HCT116 (cell line): ENCODE data around the gene DDOST. TPM values are rescaled to one million over a fixed set of nuclear protein-coding genes. Genes with fewer than 3 reads are reported as not detected.

Source experiments
- ATAC-seq: fragments of 200-7000 bp; cut with Tn5 transposase; 2 replicates; pipeline ENCODE4 v1.9.1; 2020; ENCODE audit warnings: mild to moderate bottlenecking, moderate library complexity
- BruUV-seq: library from RNA; stranded (reverse); fragments of 400-500 nt; replicated peaks from 2 replicates; lab custom pipeline; 2021; lab: Mats Ljungman, UMichigan
- CTCF ChIA-PET: fragments of 300-600 bp; sonication (Branson Sonifier 250); formaldehyde crosslinking; loops from one replicate; lab custom pipeline; 2021; ENCODE audit warnings: antibody characterized with exemption; lab: Charles Lee
- POLR2A ChIA-PET: fragments of 300-600, 350-600 bp; sonication (Branson Sonifier 250); formaldehyde crosslinking; loops from one replicate; lab custom pipeline; 2021; ENCODE audit warnings: antibody characterized with exemption; lab: Charles Lee
- RAD21 ChIA-PET, 2 experiments: fragments of 300-600 bp; sonication (Branson Sonifier 250); formaldehyde crosslinking; loops; one replicate each; lab custom pipeline; 2023; ENCODE audit warnings: low total read pairs in 2 of 2; ENCODE audit not compliant: uncharacterized antibody in 2 of 2, unreplicated experiment in 2 of 2, low non-redundant PET in 1 of 2; lab: Charles Lee
- DNase-seq: peaks from one replicate; pipeline ENCODE4 v3.0.0-alpha.2; 2010; ENCODE audit warnings: low read depth, low spot score
- H2AFZ ChIP-seq: fragments of 200-600 bp; shearing (Covaris generic), sonication (generic); 2 replicates; pipeline ENCODE4 v1.6.1; 2017; ENCODE audit warnings: low read depth, mixed run types, mixed read lengths, antibody characterized with exemption, low read length; ENCODE audit not compliant: poor library complexity, severe bottlenecking
- H3K27ac ChIP-seq: 2 replicates; pipeline ENCODE4 v1.5.1; 2012; ENCODE audit warnings: low read depth, low read length
- H3K27me3 ChIP-seq: fragments of 200-600 bp; sonication (generic); 2 replicates; pipeline ENCODE4 v1.6.1; 2016; ENCODE audit warnings: mixed run types, low read length, mixed read lengths; ENCODE audit not compliant: insufficient read depth
- H3K36me3 ChIP-seq, 2 experiments: fragments of 200-500 bp in 1 of 2; fragments of 200-600 bp in 1 of 2; sonication (Bioruptor generic) in 1 of 2; sonication (generic) in 1 of 2; 2 replicates each; pipeline versions ENCODE4 v1.5.1 to v1.6.1; 2014 to 2016; ENCODE audit warnings: low read length in 2 of 2, inconsistent platforms in 1 of 2, mixed read lengths in 1 of 2, mixed run types in 1 of 2; ENCODE audit not compliant: insufficient read depth in 2 of 2, control insufficient read depth in 1 of 2
- H3K4me1 ChIP-seq, 2 experiments: fragments of 200-600 bp in 1 of 2; sonication (generic) in 1 of 2; 2 replicates each; pipeline versions ENCODE4 v1.5.1 to v1.6.1; 2012 to 2017; ENCODE audit warnings: low read length in 2 of 2, inconsistent platforms in 1 of 2, mild to moderate bottlenecking in 1 of 2, mixed read lengths in 1 of 2, mixed run types in 1 of 2, moderate library complexity in 1 of 2; ENCODE audit not compliant: insufficient read depth in 2 of 2, control insufficient read depth in 1 of 2
- H3K4me2 ChIP-seq: fragments of 200-600 bp; sonication (generic); 2 replicates; pipeline ENCODE4 v1.6.1; 2017; ENCODE audit warnings: mixed run types, low read length, mixed read lengths
- H3K4me3 ChIP-seq, 2 experiments: fragments of 200-600 bp in 1 of 2; sonication (generic) in 1 of 2; replicated peaks in 1 of 2; 2 replicates each; pipeline ENCODE4 v1.5.1; 2011 to 2016; ENCODE audit warnings: low read length in 2 of 2, control low read depth in 1 of 2, low read depth in 1 of 2, mild to moderate bottlenecking in 1 of 2, mixed read lengths in 1 of 2, mixed run types in 1 of 2
- H3K79me2 ChIP-seq: fragments of 200-600 bp; sonication (generic); 2 replicates; pipeline ENCODE4 v1.6.1; 2017; ENCODE audit warnings: mild to moderate bottlenecking, mixed run types, low read length, moderate library complexity, mixed read lengths; ENCODE audit not compliant: insufficient read depth
- H3K9ac ChIP-seq: fragments of 200-600 bp; sonication (generic); 2 replicates; pipeline ENCODE4 v1.6.1; 2016; ENCODE audit warnings: low read length, mixed read lengths
- H3K9me2 ChIP-seq: fragments of 200-600 bp; sonication (generic), shearing (Covaris generic); 2 replicates; pipeline ENCODE4 v1.6.1; 2017; ENCODE audit warnings: mixed run types, mild to moderate bottlenecking, moderate library complexity; ENCODE audit not compliant: insufficient read depth
- H3K9me3 ChIP-seq, 2 experiments: fragments of 200-500 bp in 1 of 2; fragments of 200-600 bp in 1 of 2; sonication (Bioruptor generic) in 1 of 2; sonication (generic) in 1 of 2; 2 replicates each; pipeline ENCODE4 v1.6.1; 2014 to 2017; ENCODE audit warnings: low read length in 2 of 2, mixed read lengths in 2 of 2, inconsistent platforms in 1 of 2, low read depth in 1 of 2, mild to moderate bottlenecking in 1 of 2, mixed run types in 1 of 2, moderate library complexity in 1 of 2; ENCODE audit not compliant: control insufficient read depth in 1 of 2, insufficient read depth in 1 of 2
- H4K20me1 ChIP-seq: fragments of 200-600 bp; sonication (generic), shearing (Covaris generic); 2 replicates; pipeline ENCODE4 v1.6.1; 2017; ENCODE audit warnings: mixed run types, mild to moderate bottlenecking, moderate library complexity; ENCODE audit not compliant: insufficient read depth
- CBX3 ChIP-seq: IDR thresholded peaks from 2 replicates; pipeline ENCODE4 v1.6.1; 2012; ENCODE audit warnings: low read depth
- CTCF ChIP-seq, 3 experiments: fragments of 200-600 bp in 1 of 3; sonication (generic) in 1 of 3; IDR thresholded peaks in 2 of 3; conservative IDR thresholded peaks in 1 of 3; 2 replicates each; pipeline ENCODE4 v1.5.1; 2012 to 2017; ENCODE audit warnings: low read depth in 2 of 3, low read length in 2 of 3, antibody characterized with exemption in 1 of 3, borderline replicate concordance in 1 of 3, control low read depth in 1 of 3, mild to moderate bottlenecking in 1 of 3, mixed read lengths in 1 of 3, mixed run types in 1 of 3, moderate library complexity in 1 of 3; ENCODE audit not compliant: insufficient read depth in 1 of 3
- EGR1 ChIP-seq: IDR thresholded peaks from 2 replicates; pipeline ENCODE4 v1.6.1; 2012; ENCODE audit warnings: low read depth
- FOSL1 ChIP-seq: IDR thresholded peaks from 2 replicates; pipeline ENCODE4 v1.6.1; 2012; ENCODE audit warnings: low read depth
- JUND ChIP-seq: IDR thresholded peaks from 2 replicates; pipeline ENCODE4 v1.6.1; 2012
- MAX ChIP-seq: IDR thresholded peaks from 2 replicates; pipeline ENCODE4 v1.6.1; 2012
- POLR2AphosphoS5 ChIP-seq: IDR thresholded peaks from 2 replicates; pipeline ENCODE4 v1.6.1; 2011; ENCODE audit warnings: mild to moderate bottlenecking, low read depth, low read length, moderate library complexity
- RAD21 ChIP-seq: IDR thresholded peaks from 2 replicates; pipeline ENCODE4 v1.6.1; 2012; ENCODE audit warnings: low read depth, mild to moderate bottlenecking
- REST ChIP-seq: IDR thresholded peaks from 2 replicates; pipeline ENCODE4 v1.6.1; 2012; ENCODE audit warnings: low read depth
- YY1 ChIP-seq: IDR thresholded peaks from 2 replicates; pipeline ENCODE4 v1.6.1; 2011; ENCODE audit warnings: low read length, low read depth, moderate library complexity, mild to moderate bottlenecking; ENCODE audit not compliant: insufficient replicate concordance; ENCODE audit errors: extremely low read depth
- ZBTB33 ChIP-seq: IDR thresholded peaks from 2 replicates; pipeline ENCODE4 v1.6.1; 2011; ENCODE audit warnings: mild to moderate bottlenecking, low read length, moderate library complexity; ENCODE audit not compliant: insufficient replicate concordance; ENCODE audit errors: extremely low read depth
- ZFX ChIP-seq: fragments of 450-650 bp; IDR thresholded peaks from 2 replicates; pipeline ENCODE4 v1.6.1; 2017
- intact Hi-C: fragments of 100-400 bp; cut with micrococcal nuclease; formaldehyde crosslinking; loops from 2 replicates; pipeline ENCODE4 v1.10.0; 2022
- total RNA-seq: library from RNA; stranded (reverse); gene quantifications from one replicate; pipeline ENCODE4 v1.2.1, GENCODE V29; 2021; ENCODE audit not compliant: unreplicated experiment

DDOST gene
- total RNA-seq, 1 experiment from 2014 or later: 387 TPM

- Histone ChIP-seq H3K27ac (peak overlapping the region; percentile 88), H4K20me1 (no peaks in the 10 kb centered on the region), H3K9me2 (no peaks in the 10 kb centered on the region), H3K4me1 (peaks cover 25 to 39% of the 10 kb centered on the region in 2 experiments), H2AFZ (peak overlapping the region; percentile 89), H3K9ac (peak overlapping the region; percentile 67), H3K9me3 (no peaks in the 10 kb centered on the region), H3K4me3 (peak overlapping the region; percentile 44 to 62), H3K4me2 (peak overlapping the region; percentile 96), H3K79me2 (no peaks in the 10 kb centered on the region), H3K36me3 (no peaks in the 10 kb centered on the region), H3K27me3 (no peaks in the 10 kb centered on the region)
- ChIA-PET CTCF (interaction anchor here (0.6 to 2.8 kb wide), 27 partner anchors 10 to 793 kb away, joined by 3 to 104 read pairs (median 4); partner anchors contain the start of genes HP1BP3 and SH2D5), RAD21 (interaction anchor here (0.5 to 2.1 kb wide), 12 partner anchors 32 to 672 kb away, joined by 3 to 25 read pairs (median 4); partner anchors contain the start of genes HP1BP3 (in 1 of the 2) and SH2D5 (in 1 of the 2)), POLR2A (interaction anchor here (0.9 to 1.4 kb wide), 3 partner anchors 16 to 499 kb away, joined by 3 to 16 read pairs (median 3); no protein-coding TSS in a partner anchor)
- BruUV-seq: no TSS peak
- intact Hi-C loops: loop anchor here (1.0 to 2.0 kb wide), 3 partner anchors 90 to 672 kb away; partner anchors contain the start of gene HP1BP3
- ATAC-seq (peak; percentile 90), DNase-seq (peak; percentile 69)
- TF ChIP-seq EGR1 (peak; percentile 53; the same call in 1 of the 2 replicates), CBX3 (peak; percentile 69; the same call in 1 of the 2 replicates), REST (no peak), ZBTB33 (peak; percentile 19), POLR2AphosphoS5 (peak; percentile 55), RAD21 (peak; percentile 91), ZFX (peak; percentile 53; the same call in 1 of the 2 replicates), CTCF (IDR thresholded peaks at IDR 0.05 in 2 of 3, conservative IDR thresholded peaks at IDR 0.05 in 1 of 3; ENCODE audit: borderline replicate concordance in 1 of 3, insufficient read depth in 1 of 3, low read depth in 2 of 3, low read length in 2 of 3) (peak; percentile 77 to 86 (median 78)), FOSL1 (no peak), JUND (no peak), MAX (peak; percentile 94), YY1 (peak; percentile 12)
Measured at GRCh38 chr1:20696397-20697333, 35.5 kb upstream of the DDOST start.
